HG02840 (cell line): Measurements from ENCODE around the gene AJAP1.

ENCODE experiments used
- ATAC-seq: cut with Tn5 transposase; IDR thresholded peaks from one replicate; pipeline ENCODE4 v1.9.1; 2021; ENCODE audit warnings: mild to moderate bottlenecking, moderate library complexity, moderate number of reproducible peaks; ENCODE audit not compliant: unreplicated experiment, low FRiP score

Gene AJAP1

GRCh38 chr1:4676253-4676652 lies 21.8 kb downstream of the AJAP1 start:
- ATAC-seq: no peak

DNA sequence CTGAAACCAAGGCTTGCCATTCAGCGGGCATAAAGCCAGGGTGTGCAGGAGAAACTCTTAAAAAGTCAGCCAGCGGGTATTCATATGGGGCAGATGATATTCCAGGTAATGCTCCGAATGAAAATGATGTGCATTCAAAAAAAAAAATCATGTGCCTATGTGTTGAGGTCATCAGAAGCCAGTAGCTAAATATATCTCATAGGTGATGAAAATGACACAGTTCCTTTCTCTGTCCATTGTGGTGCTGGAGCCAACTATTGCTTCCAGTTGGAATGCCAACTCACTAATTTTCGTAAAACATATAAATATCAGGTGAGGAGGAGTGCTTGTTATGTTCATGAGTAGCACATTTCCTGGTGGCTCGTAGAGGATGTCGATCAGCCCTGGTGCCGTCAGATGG lies 23.2 kb downstream of the AJAP1 start:
- no peak for ATAC-seq

DNA sequence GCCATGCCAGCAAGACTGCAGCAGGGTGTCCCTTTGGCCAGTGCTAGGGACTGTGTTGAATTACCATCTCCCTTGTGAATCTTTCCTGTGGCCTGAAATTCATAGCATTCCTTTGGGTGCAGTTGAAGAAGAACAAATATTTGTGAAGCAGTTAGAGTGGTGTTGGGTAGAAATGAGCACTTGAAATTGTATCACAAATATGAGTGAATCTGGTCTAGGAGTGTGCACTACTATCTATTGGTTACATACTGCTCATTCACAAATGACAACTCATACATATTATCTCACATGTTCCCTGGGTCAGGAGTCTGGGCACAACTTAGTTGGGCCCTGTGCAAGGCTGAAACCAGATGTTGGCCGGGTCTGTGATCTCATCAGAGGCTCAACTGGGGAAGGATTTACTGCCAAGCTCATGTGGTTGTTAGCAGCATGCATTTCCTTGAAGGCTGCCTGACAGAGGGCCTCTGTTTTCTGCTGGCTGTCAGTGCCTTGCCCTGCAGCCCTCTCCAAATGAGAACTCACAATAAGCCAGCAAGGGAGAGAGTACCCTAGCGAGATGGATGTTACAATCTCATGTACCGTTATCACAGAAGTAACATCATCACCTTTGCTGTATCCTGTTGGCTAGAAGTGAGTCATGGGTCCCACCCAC lies 23.8 kb downstream of the AJAP1 start:
- ATAC-seq: no peak

- ATAC-seq: no peak
These were observed 26.6 kb downstream of the AJAP1 start for GRCh38 chr1:4681026-4681425.

DNA sequence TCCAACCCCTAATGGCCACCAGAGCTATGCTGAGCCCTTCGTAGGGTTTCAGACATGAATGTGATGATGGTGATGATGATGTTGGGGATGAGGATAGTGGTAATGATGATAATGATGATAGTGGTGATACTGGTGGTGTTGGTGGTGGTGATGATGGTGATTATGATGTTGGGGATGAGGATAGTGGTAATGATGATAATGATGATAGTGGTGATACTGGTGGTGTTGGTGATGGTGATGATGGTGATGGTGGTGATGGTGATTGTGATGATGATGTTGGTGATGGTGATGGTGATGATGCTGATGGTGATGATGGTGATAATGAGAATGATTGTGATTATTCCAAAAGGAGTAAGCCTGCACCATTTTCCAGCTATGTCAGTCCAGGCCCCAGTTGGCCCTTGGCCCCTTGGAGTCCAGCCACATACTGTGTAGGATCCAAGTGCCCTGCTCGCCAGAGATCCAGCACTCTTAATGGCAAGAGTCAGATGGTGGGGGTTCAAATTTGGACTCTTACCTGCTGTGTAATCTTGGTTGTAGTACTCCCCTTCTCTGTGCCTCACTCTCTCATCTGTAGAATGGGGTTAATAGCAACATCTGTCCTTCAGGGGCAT lies 28.3 kb downstream of the AJAP1 start:
- no peak for ATAC-seq

DNA sequence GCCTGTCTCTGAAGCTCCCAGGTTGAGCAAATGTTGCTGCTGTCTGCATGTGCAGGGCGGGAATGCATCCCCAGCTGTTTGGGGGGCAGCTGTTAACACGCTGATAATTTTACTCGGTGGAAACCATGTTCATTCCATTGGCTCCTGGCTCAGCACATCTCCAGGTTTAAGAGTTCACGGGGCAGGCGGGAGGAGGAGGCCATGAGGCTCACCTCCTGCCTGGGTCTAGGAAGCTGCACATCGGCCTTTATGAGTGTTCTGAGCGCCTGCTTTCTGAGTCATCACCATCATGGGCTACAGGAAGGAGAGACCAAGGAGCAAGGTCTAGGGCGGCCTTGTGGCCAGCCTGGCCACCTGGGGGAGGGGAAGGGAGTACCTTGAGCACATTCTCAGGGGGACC lies 29.7 kb downstream of the AJAP1 start:
- no peak for ATAC-seq

DNA sequence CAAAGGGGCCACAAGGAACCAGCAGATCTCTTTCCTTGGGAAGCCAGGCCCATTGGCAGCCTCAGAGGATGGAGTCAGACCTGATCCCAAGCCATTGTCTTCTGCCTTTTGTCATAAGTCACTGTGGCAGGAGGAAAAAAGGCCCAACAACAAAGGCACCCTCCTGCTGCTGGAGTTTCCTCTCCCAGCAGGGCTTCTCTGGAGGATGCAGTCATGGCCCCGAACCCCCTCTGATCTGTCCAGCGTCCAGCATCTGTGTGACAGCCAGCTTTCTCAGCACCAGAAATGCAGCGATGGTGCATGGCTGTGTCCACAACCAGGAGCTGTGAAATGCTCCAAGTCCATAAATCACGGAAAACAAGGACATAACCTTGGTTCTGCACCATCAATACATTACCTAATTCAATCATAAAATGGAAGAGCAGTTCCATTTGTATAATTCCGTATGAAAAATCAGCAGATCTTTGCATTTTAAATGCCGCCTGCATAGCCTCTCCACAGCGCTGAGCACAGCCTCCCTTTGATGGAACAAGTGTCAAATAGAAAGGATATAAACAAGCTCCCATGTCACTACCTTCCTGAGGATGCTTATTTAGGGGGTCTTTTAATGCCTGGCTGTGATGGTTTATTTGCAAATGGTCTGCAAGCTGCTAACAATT lies 30.6 kb downstream of the AJAP1 start:
- no peak for ATAC-seq

GRCh38 chr1:4685523-4685865 lies 31.1 kb downstream of the AJAP1 start:
- no peak for ATAC-seq

DNA sequence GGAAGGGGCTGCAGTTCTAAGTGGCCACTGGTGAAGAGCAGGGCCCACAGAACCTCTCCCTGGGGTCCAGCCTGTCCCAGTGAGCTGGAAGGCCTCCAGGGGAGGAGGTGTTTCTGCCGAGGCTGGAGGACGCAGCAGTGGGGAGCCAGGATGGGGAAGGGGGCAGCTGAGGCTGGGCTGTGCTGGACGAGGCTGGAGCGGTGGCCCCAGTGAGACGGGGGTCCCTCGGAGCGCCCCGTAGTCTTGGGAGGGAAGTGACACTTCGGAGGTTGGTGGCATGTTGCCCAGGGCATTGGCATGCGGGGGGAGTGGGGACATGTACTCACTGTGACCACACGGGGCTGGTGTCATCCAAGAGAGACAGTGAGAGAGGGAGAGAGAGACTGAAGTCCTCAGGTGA lies 33.5 kb downstream of the AJAP1 start:
- no peak for ATAC-seq

DNA sequence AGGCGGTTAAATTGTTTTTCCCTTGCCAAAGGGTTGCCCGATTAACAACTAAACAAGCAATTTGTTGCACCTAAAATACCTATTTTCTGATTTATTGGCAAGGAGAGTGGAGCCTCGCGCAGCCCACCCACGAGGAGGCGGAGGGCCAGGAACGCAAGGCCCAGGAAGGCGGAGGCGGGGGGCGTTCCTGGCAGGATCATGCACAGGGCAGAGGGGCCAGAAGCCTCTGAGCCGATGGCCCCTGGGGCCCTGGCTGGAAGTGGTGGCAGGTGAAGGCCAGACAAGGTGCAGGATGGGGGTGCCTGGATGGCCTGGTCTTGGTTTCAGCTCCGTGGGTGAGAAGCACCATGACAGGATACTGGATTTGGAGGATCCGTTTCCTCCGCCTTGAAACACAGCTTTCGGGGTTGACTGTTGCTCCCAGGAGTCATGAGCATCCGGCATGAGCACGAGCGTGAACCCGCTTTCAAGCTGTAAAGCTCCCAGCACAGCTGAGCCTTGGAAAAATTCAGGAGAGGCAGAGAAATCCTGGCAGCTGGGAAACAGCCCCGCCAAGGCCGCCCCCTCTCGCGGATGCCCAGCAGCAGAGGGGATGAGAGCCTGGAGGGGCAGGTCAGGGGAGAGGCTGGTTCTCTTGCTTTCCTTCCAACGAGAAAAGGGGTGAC lies 35.0 kb downstream of the AJAP1 start:
- no peak for ATAC-seq

DNA sequence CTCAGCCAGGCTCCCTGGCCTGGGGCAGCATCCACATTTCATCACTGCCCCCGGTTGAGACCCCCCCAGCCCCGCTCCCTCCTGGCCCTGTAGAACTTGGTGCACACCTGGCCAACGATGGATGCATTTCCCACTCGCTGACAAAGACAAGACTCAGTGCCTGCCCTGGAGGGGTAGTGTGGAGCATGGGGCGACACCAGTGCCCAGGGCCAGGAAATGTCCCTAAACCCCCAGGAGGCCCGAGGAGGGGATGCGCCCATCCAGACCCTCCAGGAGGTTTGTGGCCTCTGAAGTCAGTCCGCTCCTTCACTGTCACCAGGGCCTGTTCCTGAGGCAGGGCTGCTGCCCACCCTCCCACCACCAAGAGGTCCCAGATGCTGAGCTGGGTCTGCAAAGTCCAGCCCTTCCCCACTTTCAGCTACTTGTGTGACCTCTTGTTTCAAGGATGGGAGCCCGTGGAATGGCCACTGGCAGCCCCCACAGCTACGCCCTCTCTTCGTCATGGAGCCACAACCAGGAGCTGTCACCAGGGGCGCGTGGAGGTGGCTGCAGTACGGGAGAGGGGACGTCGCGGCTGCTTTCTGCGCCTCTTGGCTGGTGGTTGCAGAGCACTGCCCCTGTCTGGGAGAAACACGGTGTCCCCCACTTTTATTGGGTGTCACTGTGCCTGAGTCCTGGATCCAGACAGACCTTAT lies 35.7 kb downstream of the AJAP1 start:
- ATAC-seq: no peak

DNA sequence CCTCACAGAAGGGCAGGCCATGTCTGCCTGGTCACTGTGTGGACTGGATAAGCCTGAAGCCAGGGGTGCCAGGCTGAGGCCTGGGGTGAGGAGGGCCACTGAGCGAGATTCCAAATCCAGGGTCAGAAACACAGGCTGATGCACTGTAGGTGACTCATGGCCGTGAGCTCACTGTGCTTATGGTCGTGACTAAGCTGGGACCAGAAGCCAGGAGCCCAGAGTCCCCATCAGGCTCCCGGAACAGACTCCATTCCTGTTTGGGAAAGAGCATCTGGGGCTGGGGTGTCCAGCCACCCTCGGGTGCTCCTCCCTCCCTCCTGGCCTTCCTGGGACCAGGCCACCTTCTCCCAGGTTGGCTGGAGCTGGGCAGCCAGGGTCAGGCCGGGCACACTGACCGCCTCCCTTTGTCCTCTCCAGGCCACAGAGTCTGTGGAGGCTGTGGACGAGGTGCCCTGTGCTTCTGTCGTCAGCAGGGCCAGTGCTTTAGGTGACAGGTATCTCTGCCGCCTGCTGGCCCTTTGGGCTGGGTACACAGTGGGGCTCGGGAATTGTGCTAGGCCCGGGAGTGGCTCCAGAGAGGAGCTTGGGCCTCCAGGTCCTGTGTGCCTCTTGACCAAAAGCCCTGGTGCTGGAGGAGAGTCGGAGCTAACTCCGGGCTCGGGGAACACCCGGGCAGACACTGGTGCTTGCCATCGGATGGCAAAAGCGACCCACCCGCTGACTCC lies 36.7 kb downstream of the AJAP1 start:
- ATAC-seq: no peak

DNA sequence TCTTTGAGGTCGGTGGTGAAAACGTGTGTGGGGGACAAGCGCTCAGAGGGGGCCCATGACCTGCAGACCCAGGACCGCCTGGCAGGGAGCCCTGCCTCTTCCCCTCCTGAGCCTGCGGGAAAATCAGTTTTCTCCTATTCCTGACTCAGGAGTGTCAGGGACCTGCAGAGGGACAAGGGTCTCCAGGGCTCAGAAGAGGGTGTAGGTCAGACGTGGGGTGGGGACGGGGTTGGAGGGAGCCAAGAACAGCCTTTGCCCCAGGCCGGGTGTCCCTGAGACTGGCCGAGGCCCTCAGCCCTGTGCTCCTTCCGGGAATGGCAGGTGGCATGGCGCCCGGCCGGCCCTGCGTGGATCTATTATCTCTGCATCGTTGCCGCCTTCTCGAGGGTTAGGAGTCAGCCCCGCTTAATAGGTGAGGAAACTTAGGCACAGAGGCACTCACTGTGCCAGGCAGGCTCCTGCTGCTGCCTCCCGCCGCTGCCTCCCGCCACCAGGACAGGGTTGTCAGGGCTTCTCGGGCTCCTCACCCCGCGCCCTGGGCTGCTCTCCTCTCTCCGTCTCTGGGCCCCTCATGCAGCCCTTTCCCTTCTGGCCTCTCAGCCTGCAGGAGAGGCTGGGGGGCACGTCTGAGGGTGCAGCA lies 37.5 kb downstream of the AJAP1 start:
- ATAC-seq: no peak

GRCh38 chr1:4692437-4692836 lies 38.0 kb downstream of the AJAP1 start:
- ATAC-seq: no peak

DNA sequence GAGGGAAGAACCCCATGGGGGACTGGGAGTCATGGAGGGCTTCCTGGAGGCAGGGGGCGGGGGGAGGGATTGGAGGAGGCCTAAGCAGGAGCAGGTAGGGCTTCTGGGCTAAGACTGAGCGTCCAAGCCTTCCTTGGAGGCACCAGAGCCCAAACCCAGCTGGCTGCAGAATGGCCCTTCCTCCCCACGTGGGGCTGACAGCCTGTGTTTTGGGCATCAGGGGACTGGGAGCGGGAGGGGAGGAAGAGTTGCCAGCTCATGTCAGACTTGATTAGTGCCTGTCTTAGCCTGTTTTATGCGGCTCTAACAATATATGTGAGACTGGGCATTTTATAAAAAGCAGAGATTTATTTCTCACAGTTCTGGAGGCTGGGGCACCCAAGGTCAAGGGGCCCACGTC lies 38.9 kb downstream of the AJAP1 start:
- ATAC-seq: no peak

- ATAC-seq: no peak
These were observed 39.5 kb downstream of the AJAP1 start for GRCh38 chr1:4693891-4694290.

GRCh38 chr1:4694492-4694891 lies 40.1 kb downstream of the AJAP1 start:
- ATAC-seq: no peak

GRCh38 chr1:4695241-4695640 lies 40.8 kb downstream of the AJAP1 start:
- ATAC-seq: no peak

- no peak for ATAC-seq
These were observed 41.8 kb downstream of the AJAP1 start for GRCh38 chr1:4696161-4696745.

- ATAC-seq: no peak
These were observed 42.3 kb downstream of the AJAP1 start for GRCh38 chr1:4696753-4697152.
